Measurements from ENCODE around the gene BTBD7. TPM values are rescaled to one million over a fixed set of nuclear protein-coding genes. Genes with fewer than 3 reads are reported as not detected.

The BTBD7 gene
- total RNA-seq, 1 donor from 2014 or later: 28.5 TPM

DNA sequence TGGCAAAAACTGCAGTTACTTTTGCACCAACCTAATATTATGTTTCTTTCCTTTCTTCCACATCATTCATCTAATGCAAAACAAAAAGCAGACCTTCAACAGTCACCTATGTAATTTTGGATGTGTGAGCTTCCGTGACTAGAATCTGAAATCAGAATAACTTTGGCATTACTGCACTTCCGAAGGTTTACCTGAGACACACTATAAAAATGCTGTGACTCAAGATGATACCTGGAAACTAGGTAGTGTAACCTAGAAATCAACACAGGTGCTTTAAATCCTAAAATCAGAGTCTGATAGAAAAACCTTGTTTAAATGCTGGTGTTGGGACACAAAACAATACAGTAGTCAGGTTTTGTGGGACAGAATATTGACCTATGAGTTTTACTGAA, 2.2 kb downstream of the BTBD7 start:
- Histone ChIP-seq H3K27me3 (no peaks in the 10 kb centered on the region), H3K4me3 (peak overlapping the region in 1 of 2 donors; percentile 94), H3K9me3 (no peaks in the 10 kb centered on the region), H3K27ac (no peak overlapping the region), H3K36me3 (no peaks in the 10 kb centered on the region), H3K4me1 (peaks cover 46% of the 10 kb centered on the region)
- intact Hi-C loops (cut with DNase I): no loop called here
- TF ChIP-seq POLR2AphosphoS5 (IDR thresholded peaks at IDR 0.05; ENCODE audit: insufficient read depth in 1 of 2, low read depth in 1 of 2) (no peak), CTCF (IDR thresholded peaks at IDR 0.05) (no peak), POLR2A (IDR thresholded peaks at IDR 0.05) (no peak)
- DNase-seq (ENCODE audit: extremely low spot score in 2 of 2): no peak

- TF ChIP-seq CTCF (IDR thresholded peaks at IDR 0.05) (no peak), POLR2AphosphoS5 (IDR thresholded peaks at IDR 0.05; ENCODE audit: insufficient read depth in 1 of 2, low read depth in 1 of 2) (no peak), POLR2A (IDR thresholded peaks at IDR 0.05) (no peak)
- Histone ChIP-seq H3K27ac (no peak overlapping the region), H3K4me1 (peaks cover 51% of the 10 kb centered on the region), H3K27me3 (no peaks in the 10 kb centered on the region), H3K4me3 (no peak overlapping the region), H3K9me3 (no peaks in the 10 kb centered on the region), H3K36me3 (no peaks in the 10 kb centered on the region)
- intact Hi-C loops (cut with DNase I): no loop called here
- DNase-seq (ENCODE audit: extremely low spot score in 2 of 2): no peak
Measured at GRCh38 chr14:93329965-93330608, 2.7 kb downstream of the BTBD7 start.

DNA sequence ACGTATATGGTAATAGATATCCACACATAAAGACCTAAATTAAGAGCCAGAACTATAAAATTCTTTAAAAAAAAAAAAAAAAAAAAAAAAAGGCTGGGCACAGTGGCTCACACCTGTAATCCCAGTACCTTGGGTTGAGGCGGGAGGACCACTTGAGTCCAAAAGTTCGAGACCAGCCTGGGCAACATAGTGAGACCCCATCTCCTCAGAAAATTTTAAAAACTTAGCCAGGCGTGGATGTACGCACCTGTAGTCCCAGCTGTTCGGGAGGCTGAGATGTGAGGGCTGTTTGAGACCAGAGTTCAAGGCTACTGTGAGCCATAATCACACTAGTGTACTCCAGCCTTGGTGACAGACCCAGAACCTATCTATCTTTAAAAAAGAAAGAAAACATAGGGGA, 4.3 kb downstream of the BTBD7 start:
- no peak overlapping the region for H3K27ac ChIP-seq
- H3K4me1 ChIP-seq: peaks cover 42% of the 10 kb centered on the region
- TF ChIP-seq CTCF (IDR thresholded peaks at IDR 0.05): no peak
- no peak for TF ChIP-seq POLR2AphosphoS5 (IDR thresholded peaks at IDR 0.05; ENCODE audit: insufficient read depth in 1 of 2, low read depth in 1 of 2)
- no peak for TF ChIP-seq POLR2A (IDR thresholded peaks at IDR 0.05)
- no peaks in the 10 kb centered on the region for H3K36me3 ChIP-seq
- H3K4me3 ChIP-seq: no peak overlapping the region
- intact Hi-C loops (cut with DNase I): no loop called here
- H3K27me3 ChIP-seq: no peaks in the 10 kb centered on the region
- no peak for DNase-seq (ENCODE audit: extremely low spot score in 2 of 2)
- H3K9me3 ChIP-seq: no peaks in the 10 kb centered on the region

DNA sequence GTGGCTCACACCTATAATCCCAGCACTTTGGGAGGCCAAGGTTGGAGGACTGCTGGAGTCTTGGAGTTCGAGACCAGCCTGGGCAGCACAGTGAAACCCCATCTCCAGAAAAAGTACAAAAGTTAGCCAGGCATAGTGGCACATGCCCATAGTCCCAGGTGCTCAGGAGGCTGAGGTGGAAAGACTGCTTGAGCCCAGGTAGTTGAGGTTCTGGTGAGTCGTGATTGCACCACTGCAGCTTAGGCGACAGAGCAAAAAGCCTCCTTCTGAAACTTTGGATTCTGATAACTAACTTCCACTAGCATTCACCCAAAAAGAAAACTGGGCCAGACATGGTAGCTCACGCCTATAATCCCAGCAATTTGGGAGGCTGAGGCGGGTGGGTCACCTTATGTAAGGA, 6.6 kb downstream of the BTBD7 start:
- Histone ChIP-seq H3K36me3 (no peaks in the 10 kb centered on the region), H3K4me3 (no peak overlapping the region), H3K27me3 (no peaks in the 10 kb centered on the region), H3K9me3 (no peaks in the 10 kb centered on the region), H3K4me1 (peaks cover 31% of the 10 kb centered on the region), H3K27ac (no peak overlapping the region)
- intact Hi-C loops (cut with DNase I): no loop called here
- TF ChIP-seq POLR2AphosphoS5 (IDR thresholded peaks at IDR 0.05; ENCODE audit: insufficient read depth in 1 of 2, low read depth in 1 of 2) (no peak), CTCF (IDR thresholded peaks at IDR 0.05) (no peak), POLR2A (IDR thresholded peaks at IDR 0.05) (no peak)
- DNase-seq (ENCODE audit: extremely low spot score in 2 of 2): no peak

- H3K4me3 ChIP-seq: no peak overlapping the region
- no peak for DNase-seq (ENCODE audit: extremely low spot score in 2 of 2)
- H3K4me1 ChIP-seq: peaks cover 14% of the 10 kb centered on the region
- no peaks in the 10 kb centered on the region for H3K27me3 ChIP-seq
- TF ChIP-seq CTCF (IDR thresholded peaks at IDR 0.05): no peak
- no peak for TF ChIP-seq POLR2AphosphoS5 (IDR thresholded peaks at IDR 0.05; ENCODE audit: insufficient read depth in 1 of 2, low read depth in 1 of 2)
- no peak for TF ChIP-seq POLR2A (IDR thresholded peaks at IDR 0.05)
- H3K36me3 ChIP-seq: no peaks in the 10 kb centered on the region
- intact Hi-C loops (cut with DNase I): no loop called here
- H3K27ac ChIP-seq: no peak overlapping the region
- no peaks in the 10 kb centered on the region for H3K9me3 ChIP-seq
Measured at GRCh38 chr14:93323600-93324174, 9.1 kb downstream of the BTBD7 start.

Data from vagina (tissue), 2 donors.